GM23338 (cell line): ENCODE measurements around the gene SOX15.

Source experiments
- EZH2 ChIP-seq: fragments of 200-600 bp; sonication (generic); IDR thresholded peaks from one replicate; pipeline ENCODE4 v1.8.0; 2017; ENCODE audit warnings: antibody characterized with exemption, mild to moderate bottlenecking, low read depth; ENCODE audit not compliant: unreplicated experiment
- POLR2AphosphoS5 ChIP-seq: IDR thresholded peaks from 2 replicates; pipeline ENCODE4 v1.6.1; 2016; ENCODE audit warnings: antibody characterized with exemption, low read depth
- ZNF462 ChIP-seq: fragments of 250-450 bp; sonication (Bioruptor Pico); IDR thresholded peaks from 2 replicates; pipeline ENCODE4 v1.5.0; 2020; ENCODE audit warnings: mild to moderate bottlenecking, moderate library complexity
- TF ChIP-seq, protein P1 (sequence below), 2 experiments: fragments of 200-600 bp in 1 of 2; sonication (generic) in 1 of 2; conservative IDR thresholded peaks; 2 replicates each; pipeline versions ENCODE4 v1.5.1 to v1.6.1; 2016 to 2017; ENCODE audit warnings: antibody characterized with exemption in 2 of 2, low read depth in 2 of 2, mild to moderate bottlenecking in 2 of 2, moderate library complexity in 1 of 2
- TF ChIP-seq, protein P2 (sequence below): IDR thresholded peaks from 2 replicates; pipeline ENCODE4 v1.6.1; 2016; ENCODE audit warnings: antibody characterized with exemption

- TF ChIP-seq EZH2 = no peak
- TF ChIP-seq, protein P1, sequence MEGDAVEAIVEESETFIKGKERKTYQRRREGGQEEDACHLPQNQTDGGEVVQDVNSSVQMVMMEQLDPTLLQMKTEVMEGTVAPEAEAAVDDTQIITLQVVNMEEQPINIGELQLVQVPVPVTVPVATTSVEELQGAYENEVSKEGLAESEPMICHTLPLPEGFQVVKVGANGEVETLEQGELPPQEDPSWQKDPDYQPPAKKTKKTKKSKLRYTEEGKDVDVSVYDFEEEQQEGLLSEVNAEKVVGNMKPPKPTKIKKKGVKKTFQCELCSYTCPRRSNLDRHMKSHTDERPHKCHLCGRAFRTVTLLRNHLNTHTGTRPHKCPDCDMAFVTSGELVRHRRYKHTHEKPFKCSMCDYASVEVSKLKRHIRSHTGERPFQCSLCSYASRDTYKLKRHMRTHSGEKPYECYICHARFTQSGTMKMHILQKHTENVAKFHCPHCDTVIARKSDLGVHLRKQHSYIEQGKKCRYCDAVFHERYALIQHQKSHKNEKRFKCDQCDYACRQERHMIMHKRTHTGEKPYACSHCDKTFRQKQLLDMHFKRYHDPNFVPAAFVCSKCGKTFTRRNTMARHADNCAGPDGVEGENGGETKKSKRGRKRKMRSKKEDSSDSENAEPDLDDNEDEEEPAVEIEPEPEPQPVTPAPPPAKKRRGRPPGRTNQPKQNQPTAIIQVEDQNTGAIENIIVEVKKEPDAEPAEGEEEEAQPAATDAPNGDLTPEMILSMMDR (conservative IDR thresholded peaks at IDR 0.05; ENCODE audit: low read depth in 2 of 2) = no peak
- TF ChIP-seq, protein P2, sequence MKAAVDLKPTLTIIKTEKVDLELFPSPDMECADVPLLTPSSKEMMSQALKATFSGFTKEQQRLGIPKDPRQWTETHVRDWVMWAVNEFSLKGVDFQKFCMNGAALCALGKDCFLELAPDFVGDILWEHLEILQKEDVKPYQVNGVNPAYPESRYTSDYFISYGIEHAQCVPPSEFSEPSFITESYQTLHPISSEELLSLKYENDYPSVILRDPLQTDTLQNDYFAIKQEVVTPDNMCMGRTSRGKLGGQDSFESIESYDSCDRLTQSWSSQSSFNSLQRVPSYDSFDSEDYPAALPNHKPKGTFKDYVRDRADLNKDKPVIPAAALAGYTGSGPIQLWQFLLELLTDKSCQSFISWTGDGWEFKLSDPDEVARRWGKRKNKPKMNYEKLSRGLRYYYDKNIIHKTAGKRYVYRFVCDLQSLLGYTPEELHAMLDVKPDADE = no peak
- TF ChIP-seq POLR2AphosphoS5 = no peak
- TF ChIP-seq ZNF462 = no peak
Observed at GRCh38 chr17:7606280-7606679, 16.4 kb upstream of the SOX15 start.
